IMR-90 (cell line): ENCODE measurements around the gene PAX3. TPM values are rescaled to one million over a fixed set of nuclear protein-coding genes. Genes with fewer than 3 reads are reported as not detected.

Experiments used
- ATAC-seq: fragments of 200-7000 bp; cut with Tn5 transposase; 2 replicates; pipeline ENCODE4 v1.9.1; 2020; ENCODE audit warnings: low read depth, mild to moderate bottlenecking, moderate library complexity
- BruUV-seq: library from RNA; stranded (reverse); fragments of 400-500 nt; replicated peaks from 2 replicates; lab custom pipeline; 2021; lab: Mats Ljungman, UMichigan
- CTCF ChIA-PET: fragments of 300-600 bp; formaldehyde crosslinking; extraction: SDS; loops from one replicate; lab custom pipeline; 2021; ENCODE audit warnings: antibody characterized with exemption; lab: Yijun Ruan, JAX
- POLR2A ChIA-PET: fragments of 300-600 bp; sonication (Branson Sonifier 250); formaldehyde crosslinking; loops from one replicate; lab custom pipeline; 2022; ENCODE audit warnings: antibody characterized with exemption; ENCODE audit not compliant: unreplicated experiment; lab: Charles Lee
- DNase-seq: peaks from one replicate; pipeline ENCODE4 v3.0.0; 2013
- H2AFZ ChIP-seq: replicated peaks from 2 replicates; pipeline ENCODE3; 2013; ENCODE audit warnings: low read length, mild to moderate bottlenecking; ENCODE audit not compliant: poor library complexity
- H2AK5ac ChIP-seq: 2 replicates; pipeline ENCODE4 v1.6.1; 2013; ENCODE audit warnings: low read depth, low read length, inconsistent platforms
- H2AK9ac ChIP-seq: replicated peaks from 2 replicates; pipeline ENCODE3; 2013; ENCODE audit warnings: mild to moderate bottlenecking, low read depth, low read length, moderate library complexity; ENCODE audit not compliant: poor library complexity
- H2BK120ac ChIP-seq: 2 replicates; pipeline ENCODE4 v1.6.1; 2013; ENCODE audit warnings: low read depth, low read length, inconsistent platforms
- H2BK15ac ChIP-seq: 3 replicates; pipeline ENCODE4 v1.6.1; 2013; ENCODE audit warnings: low read depth, low read length, inconsistent platforms
- H2BK20ac ChIP-seq: 2 replicates; pipeline ENCODE4 v1.6.1; 2013; ENCODE audit warnings: low read depth, mild to moderate bottlenecking, inconsistent platforms, low read length, moderate library complexity
- H2BK5ac ChIP-seq: 2 replicates; pipeline ENCODE4 v1.6.1; 2013; ENCODE audit warnings: mild to moderate bottlenecking, low read depth, low read length, inconsistent platforms; ENCODE audit not compliant: poor library complexity, severe bottlenecking
- H3K14ac ChIP-seq: replicated peaks from 2 replicates; pipeline ENCODE4 v1.6.1; 2013; ENCODE audit warnings: low read depth, low read length, inconsistent platforms
- H3K18ac ChIP-seq: 2 replicates; pipeline ENCODE4 v1.6.1; 2013; ENCODE audit warnings: low read depth, low read length, control low read depth
- H3K23ac ChIP-seq: 2 replicates; pipeline ENCODE4 v1.6.1; 2013; ENCODE audit warnings: low read depth, low read length, inconsistent platforms
- H3K27ac ChIP-seq: 2 replicates; pipeline ENCODE4 v1.5.1; 2013; ENCODE audit warnings: mild to moderate bottlenecking, control low read depth, low read length; ENCODE audit not compliant: insufficient read depth
- H3K27me3 ChIP-seq: 2 replicates; pipeline ENCODE4 v1.6.1; 2013; ENCODE audit warnings: low read length; ENCODE audit not compliant: control insufficient read depth, insufficient read depth
- H3K36me3 ChIP-seq: 2 replicates; pipeline ENCODE4 v1.6.1; 2013; ENCODE audit warnings: low read length, mixed read lengths; ENCODE audit not compliant: control insufficient read depth, insufficient read depth
- H3K4ac ChIP-seq: 2 replicates; pipeline ENCODE4 v1.6.1; 2013; ENCODE audit warnings: low read depth, low read length, inconsistent platforms
- H3K4me1 ChIP-seq: 2 replicates; pipeline ENCODE4 v1.6.1; 2013; ENCODE audit warnings: low read length, mixed read lengths; ENCODE audit not compliant: control insufficient read depth, insufficient read depth
- H3K4me2 ChIP-seq: 2 replicates; pipeline ENCODE4 v1.6.1; 2013; ENCODE audit warnings: low read depth, mild to moderate bottlenecking, control low read depth, low read length, moderate library complexity
- H3K4me3 ChIP-seq: 2 replicates; pipeline ENCODE4 v1.5.1; 2013; ENCODE audit warnings: low read depth, mild to moderate bottlenecking, control low read depth, low read length, moderate library complexity; ENCODE audit not compliant: insufficient read depth
- H3K56ac ChIP-seq: 2 replicates; pipeline ENCODE4 v1.6.1; 2013; ENCODE audit warnings: low read length, inconsistent platforms; ENCODE audit not compliant: insufficient read depth; ENCODE audit errors: extremely low read depth
- H3K79me1 ChIP-seq, 2 experiments: 2 replicates each; pipeline ENCODE4 v1.6.1; 2013; ENCODE audit warnings: low read length in 2 of 2, inconsistent platforms in 1 of 2, low read depth in 1 of 2
- H3K9ac ChIP-seq: 2 replicates; pipeline ENCODE4 v1.6.1; 2013; ENCODE audit warnings: low read depth, low read length, control low read depth
- H3K9me1 ChIP-seq: 2 replicates; pipeline ENCODE4 v1.6.1; 2013; ENCODE audit warnings: low read length, inconsistent platforms; ENCODE audit not compliant: insufficient read depth
- H3K9me3 ChIP-seq: 2 replicates; pipeline ENCODE4 v1.6.1; 2013; ENCODE audit warnings: low read length; ENCODE audit not compliant: control insufficient read depth, insufficient read depth
- H4K20me1 ChIP-seq: 2 replicates; pipeline ENCODE4 v1.6.1; 2013; ENCODE audit warnings: low read length, inconsistent platforms; ENCODE audit not compliant: insufficient read depth
- H4K5ac ChIP-seq: 2 replicates; pipeline ENCODE4 v1.6.1; 2013; ENCODE audit warnings: mild to moderate bottlenecking, low read depth, low read length, control low read depth
- H4K8ac ChIP-seq, 2 experiments: 2 replicates each; pipeline ENCODE4 v1.6.1; 2013; ENCODE audit warnings: low read depth in 2 of 2, low read length in 2 of 2, control low read depth in 1 of 2, inconsistent platforms in 1 of 2
- H4K91ac ChIP-seq: 2 replicates; pipeline ENCODE4 v1.6.1; 2013; ENCODE audit warnings: low read depth, low read length, inconsistent platforms; ENCODE audit not compliant: insufficient read depth
- CHD1 ChIP-seq: IDR thresholded peaks from 2 replicates; pipeline ENCODE4 v1.6.1; 2012; ENCODE audit warnings: low read depth, low read length, improper control_type of control experiment
- ELK1 ChIP-seq: fragments of 150-350 bp; IDR thresholded peaks from 2 replicates; pipeline ENCODE4 v1.6.1; 2016; ENCODE audit warnings: low read depth, mild to moderate bottlenecking, low read length, moderate library complexity, borderline replicate concordance
- NFE2L2 ChIP-seq: fragments of 150-350 bp; IDR thresholded peaks from 2 replicates; pipeline ENCODE4 v1.6.1; 2016; ENCODE audit warnings: low read depth, mild to moderate bottlenecking, low read length
- RFX5 ChIP-seq: IDR thresholded peaks from 2 replicates; pipeline ENCODE4 v1.8.0; 2012; ENCODE audit warnings: low read depth, mild to moderate bottlenecking, low read length, moderate library complexity
- SMC3 ChIP-seq: fragments of 150-350 bp; IDR thresholded peaks from 2 replicates; pipeline ENCODE4 v1.6.1; 2016; ENCODE audit warnings: low read depth, mild to moderate bottlenecking, antibody characterized with exemption, low read length, moderate library complexity
- USF2 ChIP-seq: fragments of 150-350 bp; IDR thresholded peaks from 2 replicates; pipeline ENCODE4 v1.6.1; 2017; ENCODE audit warnings: mild to moderate bottlenecking, antibody characterized with exemption, low read length, low read depth
- WGBS, 2 experiments: methylation state at CpG; one replicate each; pipeline versions ENCODE4 v1.1.5 to v1.1.7; 2013; ENCODE audit warnings: missing lambda C conversion rate in 2 of 2; ENCODE audit not compliant: insufficient read length in 1 of 2; ENCODE audit errors: extremely low coverage in 2 of 2; 5-methylcytosine and 5-hydroxymethylcytosine counted together
- dilution Hi-C: fragments of 300-500 bp; cut with HindIII; formaldehyde crosslinking; loops from one replicate; pipeline ENCODE4 v1.14.3; 2018; ENCODE audit warnings: low sequenced_read_pairs; ENCODE audit not compliant: unreplicated experiment
- in situ Hi-C: fragments of 300-500 bp; cut with MboI; formaldehyde crosslinking; loops from 3 replicates; pipeline ENCODE4 v1.14.3; 2019; ENCODE audit warnings: low sequenced_read_pairs, inconsistent platforms, mixed read lengths
- intact Hi-C: fragments of 100-400 bp; cut with micrococcal nuclease; formaldehyde crosslinking; loops from 2 replicates; pipeline ENCODE4 v1.10.0; 2022
- polyA plus RNA-seq, 3 experiments: library from polyadenylated mRNA; depleted of rRNA; stranded (reverse); fragments of >200 nt; gene quantifications; 2 replicates each; pipeline ENCODE4 v1.2.3, GENCODE V29; 2012; ENCODE audit warnings: low replicate concordance in 1 of 3
- total RNA-seq: library from RNA; depleted of rRNA; stranded (reverse); fragments of >200 nt; gene quantifications from 2 replicates; pipeline ENCODE4 v1.2.3, GENCODE V29; 2012

Gene PAX3
- total and polyA plus RNA-seq, 2 of the 4 experiments (the other 2 are of a cell fraction) = not detected

GRCh38 chr2:222271854-222272253 lies 26.9 kb downstream of the PAX3 start:
- H2AK9ac ChIP-seq = no peak overlapping the region
- H3K79me1 ChIP-seq = no peaks in the 10 kb centered on the region
- no peak overlapping the region for H3K14ac ChIP-seq
- no peaks in the 10 kb centered on the region for H3K9me1 ChIP-seq
- DNase-seq (no peak), ATAC-seq (no peak)
- no peak overlapping the region for H4K5ac ChIP-seq
- no peak overlapping the region for H2BK120ac ChIP-seq
- H4K20me1 ChIP-seq = no peaks in the 10 kb centered on the region
- dilution Hi-C loops (no loop called here), intact Hi-C loops (no loop called here), in situ Hi-C loops (no loop called here)
- H2BK5ac ChIP-seq = no peak overlapping the region
- no peak overlapping the region for H3K23ac ChIP-seq
- H3K18ac ChIP-seq = no peak overlapping the region
- no peak overlapping the region for H3K9ac ChIP-seq
- ChIA-PET POLR2A (no interaction called here), CTCF (no interaction called here)
- TF ChIP-seq SMC3 = no peak
- TF ChIP-seq RFX5 = no peak
- no peak for TF ChIP-seq CHD1
- no peak for TF ChIP-seq ELK1
- no peak for TF ChIP-seq USF2
- no peak for TF ChIP-seq NFE2L2
- no peak overlapping the region for H3K27ac ChIP-seq
- no peak overlapping the region for H4K8ac ChIP-seq
- no peak overlapping the region for H3K56ac ChIP-seq
- no peak overlapping the region for H2BK15ac ChIP-seq
- no CpG with 5 or more reads among the region's 5 CpGs for WGBS, 2 experiments
- H4K91ac ChIP-seq = no peak overlapping the region
- no peak overlapping the region for H2BK20ac ChIP-seq
- H3K4me3 ChIP-seq = no peak overlapping the region
- H2AFZ ChIP-seq = no peak overlapping the region
- H3K4me1 ChIP-seq = no peaks in the 10 kb centered on the region
- no peaks in the 10 kb centered on the region for H3K27me3 ChIP-seq
- no peaks in the 10 kb centered on the region for H3K9me3 ChIP-seq
- no peak overlapping the region for H3K4ac ChIP-seq
- no peak overlapping the region for H2AK5ac ChIP-seq
- no TSS peak for BruUV-seq
- H3K4me2 ChIP-seq = no peak overlapping the region
- H3K36me3 ChIP-seq = no peaks in the 10 kb centered on the region
